NCI-H1417 treated with DMSO at 0.1 percent for 48 hours (cell line): ENCODE data around the gene C10orf62.
"Not testable (repeated sequence)": the region's sequence is repeated elsewhere in the genome, so short reads cannot be mapped to it uniquely, and the experiment has no call there.

Experiments
- DNase-seq: peaks from one replicate; lab custom pipeline; 2025; lab: John Stamatoyannopoulos, UW

C10orf62 gene

DNA sequence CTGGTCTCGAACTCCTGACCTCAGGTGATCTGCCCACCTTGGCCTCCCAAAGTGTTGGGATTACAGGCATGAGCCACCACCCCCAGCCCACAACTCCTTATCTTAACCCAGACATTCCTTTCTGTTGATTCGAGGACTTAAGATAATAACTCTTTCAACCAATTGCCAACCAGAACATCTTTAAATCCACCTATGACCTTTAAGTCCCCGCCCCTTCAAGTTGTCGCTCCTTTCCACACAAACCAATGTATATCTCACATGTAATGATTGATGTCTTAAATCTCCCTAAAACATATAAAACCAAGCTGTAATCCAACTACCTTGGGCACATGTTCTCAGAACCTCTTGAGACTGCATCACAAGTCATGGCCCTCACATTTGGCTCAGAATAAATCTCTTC, 24.7 kb upstream of the C10orf62 start:
- DNase-seq: no peak

DNA sequence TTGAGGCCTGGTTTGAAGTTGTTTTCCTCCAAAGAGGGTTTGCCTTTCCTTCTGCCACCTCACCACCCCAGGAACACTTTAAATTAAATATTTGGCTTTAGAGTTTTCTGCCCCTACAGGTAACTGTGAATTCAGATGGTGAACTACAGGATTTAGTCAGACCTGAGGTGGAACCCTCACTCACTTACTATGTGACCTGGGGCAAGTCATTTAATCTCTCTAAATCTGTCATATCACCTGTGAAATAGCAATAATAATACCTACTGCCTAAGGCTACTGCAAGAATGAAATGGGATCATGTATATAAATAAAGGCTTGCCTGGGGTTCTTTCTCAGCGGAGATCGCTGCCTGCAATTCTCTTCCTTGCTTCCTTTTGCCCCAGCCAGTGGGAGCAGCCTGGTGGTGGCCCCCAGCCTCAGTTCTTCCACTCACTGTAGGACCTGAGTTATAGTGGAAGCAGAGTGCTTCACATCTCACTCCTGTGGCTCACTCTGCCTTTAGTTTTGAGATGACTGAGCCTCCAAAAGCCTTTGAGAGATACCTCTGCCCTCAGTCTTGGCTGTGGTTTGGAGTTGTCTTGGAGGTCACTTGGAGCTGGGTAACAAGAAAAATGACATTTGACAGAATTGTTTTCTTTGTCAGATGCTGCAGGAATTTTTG, 23.1 kb upstream of the C10orf62 start:
- DNase-seq: no peak

DNA sequence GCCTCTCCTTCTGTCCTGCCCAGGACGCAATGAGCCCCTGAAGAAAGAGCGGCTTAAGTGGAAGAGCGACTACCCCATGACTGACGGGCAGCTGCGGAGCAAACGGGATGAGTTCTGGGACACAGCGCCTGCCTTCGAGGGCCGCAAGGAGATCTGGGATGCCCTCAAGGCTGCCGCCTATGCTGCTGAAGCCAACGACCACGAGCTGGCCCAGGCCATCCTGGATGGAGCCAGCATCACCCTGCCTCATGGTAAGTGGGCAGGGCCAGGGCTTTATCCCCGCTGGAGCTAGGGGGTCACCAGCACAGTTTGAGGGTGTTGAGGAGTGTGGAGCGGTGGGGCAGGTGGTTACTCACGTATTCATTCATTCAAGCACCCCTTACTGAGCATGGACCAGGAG, 21.6 kb upstream of the C10orf62 start:
- DNase-seq: no peak

DNA sequence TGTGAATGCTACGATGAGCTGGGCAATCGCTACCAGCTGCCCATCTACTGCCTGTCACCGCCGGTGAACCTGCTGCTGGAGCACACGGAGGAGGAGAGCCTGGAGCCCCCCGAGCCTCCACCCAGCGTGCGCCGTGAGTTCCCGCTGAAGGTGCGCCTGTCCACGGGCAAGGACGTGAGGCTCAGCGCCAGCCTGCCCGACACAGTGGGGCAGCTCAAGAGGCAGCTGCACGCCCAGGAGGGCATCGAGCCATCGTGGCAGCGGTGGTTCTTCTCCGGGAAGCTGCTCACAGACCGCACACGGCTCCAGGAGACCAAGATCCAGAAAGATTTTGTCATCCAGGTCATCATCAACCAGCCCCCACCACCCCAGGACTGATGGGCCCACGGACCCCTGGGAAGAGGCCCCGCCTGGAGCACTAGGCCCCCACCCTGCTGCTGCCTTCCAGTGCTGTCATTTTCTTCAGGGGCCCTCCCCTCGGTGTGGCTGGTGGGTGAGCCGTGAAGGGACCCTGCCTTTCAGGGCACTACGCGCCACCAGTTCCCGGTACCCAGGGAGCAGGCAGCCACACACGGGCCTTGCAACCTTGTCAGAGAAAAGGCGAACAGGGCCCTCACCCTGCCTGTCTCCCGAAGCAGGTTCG, 19.3 kb upstream of the C10orf62 start:
- DNase-seq: no peak

DNA sequence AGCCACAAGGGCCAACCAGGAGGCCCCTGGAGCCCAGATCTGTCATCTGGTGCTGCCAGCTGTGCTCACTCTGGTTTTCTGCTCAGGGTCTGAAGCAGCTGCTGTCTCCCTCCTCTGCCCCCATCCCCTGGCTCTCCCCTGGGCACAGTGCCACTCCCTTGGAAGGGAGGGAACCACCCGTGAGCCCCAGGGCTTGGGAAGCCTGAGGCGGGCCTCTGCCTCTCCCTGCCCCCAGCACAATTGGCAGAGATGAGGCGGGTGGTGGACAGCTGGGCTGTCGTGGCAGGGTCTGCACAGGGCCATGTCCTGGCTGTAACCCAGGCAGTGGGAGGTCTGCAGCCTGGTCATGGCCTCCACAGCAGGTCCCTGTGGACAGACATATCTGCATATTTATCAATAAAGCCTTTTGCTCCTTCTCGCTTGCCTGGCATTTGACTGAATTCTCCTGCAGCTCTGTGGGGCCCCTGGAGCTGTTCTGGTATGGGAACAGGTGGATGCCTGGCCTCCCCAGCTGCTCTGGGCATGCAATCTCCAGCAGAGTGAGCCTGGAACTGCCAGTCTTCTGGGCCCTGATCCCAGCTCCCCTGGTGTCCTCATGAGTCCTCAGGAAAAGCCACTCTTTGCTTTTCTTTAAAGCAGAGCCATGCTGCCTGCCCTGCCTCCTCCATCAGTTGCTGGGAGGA, 18.6 kb upstream of the C10orf62 start:
- no peak for DNase-seq

DNA sequence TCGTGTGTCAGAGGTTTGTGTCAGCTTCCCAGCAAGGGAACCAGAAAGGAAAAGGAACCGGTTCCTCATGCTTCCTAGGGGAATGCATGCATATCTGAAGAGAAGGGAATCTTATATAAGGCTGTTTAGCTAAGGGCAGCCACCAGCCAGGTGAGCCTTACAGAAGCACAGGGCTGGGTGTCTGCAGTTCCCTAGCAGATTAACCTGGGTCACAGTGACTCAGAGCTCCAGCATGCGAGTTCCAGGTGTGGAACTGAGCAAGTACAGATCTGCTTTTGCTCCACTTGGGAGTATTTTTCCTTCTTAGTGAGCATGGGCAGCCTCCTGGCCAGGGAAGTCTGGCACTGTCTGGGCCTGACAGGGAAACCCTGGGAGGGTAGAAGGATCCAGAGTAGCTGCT, 17.9 kb upstream of the C10orf62 start:
- no peak for DNase-seq

DNA sequence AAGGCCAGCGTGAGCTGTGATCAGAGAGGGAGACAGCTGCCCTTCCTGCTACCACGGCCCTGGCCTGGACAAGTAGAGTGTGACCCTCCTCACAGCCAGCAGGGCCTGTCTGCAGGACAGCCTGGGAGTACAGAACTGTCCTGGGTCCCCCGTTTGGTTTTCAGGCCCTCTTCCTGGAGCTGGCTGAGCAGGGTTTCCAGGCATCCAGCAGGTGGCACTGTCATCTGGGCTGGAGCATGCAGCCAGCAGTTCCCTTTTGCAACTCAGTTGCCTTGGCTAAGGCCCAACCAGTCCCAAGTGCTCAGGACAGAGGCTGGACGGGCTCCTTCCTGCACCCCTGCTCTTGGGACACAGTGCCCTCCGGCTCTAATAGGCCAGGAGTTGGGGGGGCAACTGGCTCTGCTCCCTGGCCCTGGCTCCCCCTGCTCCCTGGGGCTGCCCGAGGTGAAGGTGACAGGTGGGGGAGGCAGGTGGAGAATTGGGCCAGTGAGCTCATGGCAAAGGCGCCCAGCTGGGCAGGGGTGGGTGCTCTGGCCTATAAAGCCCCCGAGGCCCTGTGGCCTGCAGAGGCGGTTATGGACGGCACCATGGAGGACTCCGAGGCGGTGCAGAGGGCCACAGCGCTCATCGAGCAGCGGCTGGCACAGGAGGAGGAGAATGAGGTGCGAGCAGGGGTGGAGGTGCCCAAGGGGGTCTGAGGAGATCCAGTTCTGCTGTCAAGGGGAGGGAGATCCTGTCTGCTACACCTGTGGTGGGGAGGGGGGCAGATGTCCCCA, 17.1 kb upstream of the C10orf62 start, which contains the start of gene ANKRD2:
Gene ANKRD2, plus strand, starts transcription at position 566 of the 776 bp plus-strand sequence. Its CDS starts 10 bp downstream, at position 576.
- no peak for DNase-seq

DNA sequence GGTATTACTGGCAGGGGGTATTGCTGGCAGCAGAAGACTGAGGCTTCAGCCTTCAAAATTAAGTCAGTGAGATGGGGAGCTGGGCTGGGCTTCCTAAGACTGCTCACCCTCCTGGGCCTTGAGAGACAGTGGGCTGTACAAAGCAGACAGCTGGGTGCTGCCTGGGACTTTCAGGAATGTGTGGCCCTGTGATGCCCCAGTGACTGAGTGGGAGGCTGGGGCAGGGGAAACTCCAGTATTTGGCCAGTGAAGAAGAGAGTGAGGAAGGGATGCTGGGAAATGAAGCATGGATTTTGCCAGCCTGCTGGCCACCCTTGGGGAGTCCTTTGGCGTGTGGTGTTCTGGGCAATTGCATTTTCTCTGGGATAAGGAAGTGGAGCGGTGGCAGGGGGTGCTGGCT, 16.5 kb upstream of the C10orf62 start:
- DNase-seq: no peak

DNA sequence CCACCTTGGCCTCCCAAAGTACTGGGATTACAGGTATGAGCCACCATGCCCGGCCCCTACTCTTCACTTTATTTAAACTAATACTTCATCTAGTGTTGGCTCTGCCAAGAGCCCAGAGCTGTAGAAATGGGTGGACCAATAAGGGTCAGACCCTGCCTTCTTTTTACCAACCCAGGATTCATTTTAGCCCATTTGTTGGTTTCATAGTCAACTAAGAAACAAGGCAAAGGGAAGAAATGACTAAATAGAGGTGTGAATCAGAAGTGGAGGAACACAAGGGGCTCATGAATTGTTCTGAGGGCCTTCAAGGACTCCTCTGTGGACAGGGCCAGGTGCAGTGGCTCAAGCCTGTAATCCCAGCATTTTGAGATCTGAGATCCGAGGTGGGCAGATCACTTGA, 15.8 kb upstream of the C10orf62 start:
- DNase-seq: no peak

DNA sequence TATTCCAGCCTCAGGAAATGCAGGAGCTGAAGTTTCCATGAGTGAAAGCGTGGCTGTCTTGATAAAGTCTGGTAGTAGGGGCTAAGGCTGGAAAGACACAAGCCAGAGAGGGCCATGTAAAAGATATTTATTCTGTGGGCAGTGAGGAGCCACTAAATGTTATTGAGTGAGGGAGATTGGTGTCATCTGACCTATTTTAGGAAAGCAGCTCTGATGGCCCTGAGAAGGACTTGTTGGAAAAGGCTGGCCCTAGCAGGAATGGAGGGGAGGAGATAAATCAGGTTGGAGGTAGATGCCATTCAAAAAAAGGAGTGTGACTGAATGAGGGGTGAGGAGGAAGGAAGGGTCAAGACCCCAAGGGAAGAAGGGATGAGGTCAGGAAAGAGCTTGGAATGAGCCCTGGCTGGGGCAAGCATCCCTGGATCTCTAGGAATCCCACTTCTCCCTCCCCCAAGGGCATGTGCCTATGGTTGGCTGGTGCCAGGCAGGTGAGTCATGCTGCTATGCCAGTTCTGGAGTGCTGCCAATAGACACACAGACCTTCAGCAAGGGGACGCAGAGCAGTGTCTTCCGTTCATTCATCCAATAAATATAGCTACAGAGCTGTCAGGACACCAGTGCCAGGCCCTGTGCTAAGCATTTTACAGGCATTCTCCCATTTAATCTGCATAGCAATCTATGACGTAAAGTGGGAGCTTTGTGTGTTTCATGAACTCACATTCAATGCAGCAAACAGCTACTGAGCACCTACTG, 15.0 kb upstream of the C10orf62 start:
- no peak for DNase-seq

DNA sequence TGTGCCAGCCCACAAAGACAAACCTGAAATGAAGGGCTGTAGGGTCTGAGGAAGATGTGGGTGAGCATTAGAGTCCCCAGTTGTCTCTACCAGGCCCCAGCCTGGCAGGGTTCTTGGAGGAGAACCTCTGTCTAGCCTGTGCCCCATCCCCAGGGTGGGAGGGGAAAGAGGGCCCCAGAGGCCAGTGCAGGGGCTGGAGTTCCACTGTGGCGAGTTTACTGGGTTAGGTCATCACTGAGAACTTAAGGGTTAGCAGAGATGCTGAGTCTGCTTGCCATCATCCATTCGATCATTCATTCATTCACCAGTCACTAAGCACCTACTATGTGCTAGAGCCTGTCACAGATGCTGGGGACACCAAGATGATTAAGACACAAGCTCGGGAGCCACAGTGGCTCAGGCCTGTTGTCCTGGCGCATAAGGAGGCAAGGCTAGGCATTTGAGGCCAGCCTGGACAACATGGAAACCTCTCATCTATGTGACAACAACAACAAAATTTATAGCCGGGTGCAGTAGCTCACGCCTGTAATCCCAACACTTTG, 14.3 kb upstream of the C10orf62 start:
- DNase-seq: no peak

DNA sequence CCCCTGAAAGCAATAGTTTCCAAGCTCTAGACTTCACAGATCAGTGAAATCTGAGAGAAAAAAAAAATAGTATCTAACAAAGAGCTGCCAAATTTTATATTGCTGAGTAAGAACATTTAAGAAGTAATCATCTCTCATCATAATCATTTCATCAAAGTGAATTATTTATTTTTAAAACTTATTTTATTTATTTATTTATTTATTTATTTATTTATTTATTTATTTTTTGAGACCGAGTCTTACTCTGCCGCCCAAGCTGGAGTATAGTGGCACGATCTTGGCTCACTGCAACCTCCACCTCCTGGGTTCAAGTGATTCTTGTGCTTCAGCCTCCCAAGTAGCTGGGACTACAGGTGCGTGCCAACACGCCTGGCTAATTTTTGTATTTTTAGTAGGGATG, 13.0 kb upstream of the C10orf62 start:
- DNase-seq: not testable (repeated sequence)

DNA sequence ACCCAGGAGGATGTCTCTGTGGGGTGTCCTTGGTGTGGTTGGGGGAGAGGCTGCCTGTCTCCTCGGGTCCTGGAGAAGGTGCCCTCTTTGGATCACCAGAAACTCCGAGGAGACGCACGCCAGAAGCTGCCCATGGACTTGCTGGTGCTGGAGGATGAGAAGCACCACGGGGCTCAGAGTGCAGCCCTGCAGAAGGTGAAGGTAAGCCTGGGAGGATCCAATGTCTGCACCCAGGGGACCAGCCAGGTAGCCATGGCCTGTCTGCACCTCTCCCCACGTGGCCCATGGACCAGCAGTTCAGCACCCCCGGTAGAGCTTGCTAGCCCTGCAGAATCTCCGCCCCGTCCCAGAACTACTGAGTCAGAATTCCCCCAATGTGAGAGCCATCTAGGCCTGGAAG, 11.8 kb upstream of the C10orf62 start:
- no peak for DNase-seq

DNA sequence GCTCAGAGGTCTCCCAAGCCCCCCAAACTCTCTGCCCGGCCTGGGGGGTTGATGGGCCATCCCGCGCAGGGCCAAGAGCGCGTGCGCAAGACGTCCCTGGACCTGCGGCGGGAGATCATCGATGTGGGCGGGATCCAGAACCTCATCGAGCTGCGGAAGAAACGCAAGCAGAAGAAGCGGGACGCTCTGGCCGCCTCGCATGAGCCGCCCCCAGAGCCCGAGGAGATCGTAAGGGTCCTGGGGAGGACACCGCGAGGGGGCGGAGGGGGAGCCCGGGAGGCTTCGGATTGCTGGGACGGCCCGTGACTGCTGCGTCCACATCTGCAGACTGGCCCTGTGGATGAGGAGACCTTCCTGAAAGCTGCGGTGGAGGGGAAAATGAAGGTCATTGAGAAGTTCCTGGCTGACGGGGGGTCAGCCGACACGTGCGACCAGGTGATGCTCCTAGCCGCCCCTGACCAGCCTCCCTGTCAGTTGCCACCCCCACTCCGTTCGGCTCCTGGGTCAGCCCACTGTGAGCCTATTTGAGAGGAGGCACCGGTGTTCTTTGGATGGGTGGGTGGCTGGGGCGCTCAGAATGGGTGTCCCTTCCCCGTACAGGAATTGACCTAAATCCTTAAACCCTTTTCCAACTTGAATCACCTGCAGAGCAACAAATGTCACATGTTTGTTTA, 11.2 kb upstream of the C10orf62 start:
- DNase-seq: no peak

DNA sequence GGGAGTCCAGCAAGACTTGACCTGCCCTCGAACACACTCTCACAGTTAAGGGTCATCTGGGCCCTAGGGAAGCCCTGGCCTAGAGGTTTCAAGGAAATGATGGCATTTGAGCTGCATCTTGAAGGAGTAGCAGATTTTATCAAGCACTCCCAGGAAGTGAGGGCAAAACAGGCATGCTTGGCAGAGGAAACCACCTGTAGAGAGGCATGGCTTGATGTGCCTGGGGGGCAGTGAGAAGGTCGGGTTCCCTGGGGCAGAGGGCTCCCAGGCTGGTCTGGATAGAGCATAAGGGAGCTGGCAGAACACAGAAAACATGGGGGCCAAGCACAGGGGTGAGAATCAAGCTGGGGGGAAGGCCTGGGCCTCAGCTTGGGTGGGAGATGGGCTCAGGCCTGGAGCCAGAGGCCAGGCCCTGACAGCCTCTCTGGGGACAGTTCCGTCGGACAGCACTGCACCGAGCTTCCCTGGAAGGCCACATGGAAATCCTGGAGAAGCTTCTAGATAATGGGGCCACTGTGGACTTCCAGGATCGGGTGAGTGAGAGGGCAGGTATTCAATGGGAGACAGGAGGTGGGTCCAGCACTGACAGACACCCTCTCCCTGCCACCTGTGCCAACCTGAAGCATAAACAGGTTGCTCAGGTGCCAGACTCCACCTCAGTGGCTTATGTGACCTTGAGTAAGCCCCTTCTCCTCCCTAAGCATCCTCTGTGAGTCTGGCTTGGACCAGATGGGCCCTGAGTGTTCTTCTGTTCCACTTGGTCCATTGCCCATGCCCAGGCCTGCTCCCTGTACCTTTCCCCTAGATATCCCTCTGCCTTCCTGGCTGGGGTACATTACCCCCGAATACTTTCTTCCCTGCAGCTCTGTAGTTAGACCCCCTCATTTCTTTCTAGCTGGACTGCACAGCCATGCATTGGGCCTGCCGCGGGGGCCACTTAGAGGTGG, 8.8 kb upstream of the C10orf62 start:
- no peak for DNase-seq

DNA sequence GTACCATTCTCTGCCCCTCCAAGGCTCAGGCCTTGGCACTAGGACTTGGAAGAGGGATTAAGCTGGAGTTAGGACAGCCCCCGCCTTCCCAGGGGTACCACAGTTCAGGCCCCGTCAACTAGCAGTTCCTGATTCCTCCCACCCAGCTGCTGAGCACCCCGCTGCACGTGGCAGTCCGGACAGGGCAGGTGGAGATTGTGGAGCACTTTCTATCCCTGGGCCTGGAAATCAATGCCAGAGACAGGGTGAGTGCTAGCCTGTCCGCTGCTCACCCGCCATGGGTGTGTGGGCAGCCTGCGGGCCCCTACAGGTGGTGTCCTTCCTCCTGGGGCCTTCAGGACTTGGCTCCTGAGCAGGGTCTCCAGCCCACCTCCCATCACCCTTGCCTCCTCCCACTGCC, 7.4 kb upstream of the C10orf62 start:
- DNase-seq: no peak

DNA sequence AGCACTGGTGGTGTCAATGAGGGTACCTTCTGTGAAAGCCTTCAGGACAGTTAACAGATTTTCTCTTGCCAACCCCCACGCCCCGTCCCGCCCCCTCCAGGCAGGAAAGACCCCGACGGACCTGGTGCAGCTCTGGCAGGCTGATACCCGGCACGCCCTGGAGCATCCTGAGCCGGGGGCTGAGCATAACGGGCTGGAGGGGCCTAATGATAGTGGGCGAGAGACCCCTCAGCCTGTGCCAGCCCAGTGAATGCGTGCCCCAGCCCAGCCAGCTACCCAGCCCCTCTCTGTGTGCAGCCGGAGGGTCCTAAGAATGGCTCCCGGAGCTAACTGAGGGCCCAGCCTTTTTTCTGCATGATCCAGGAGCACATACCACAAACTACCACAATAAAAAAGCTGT, 6.0 kb upstream of the C10orf62 start:
- no peak for DNase-seq

DNA sequence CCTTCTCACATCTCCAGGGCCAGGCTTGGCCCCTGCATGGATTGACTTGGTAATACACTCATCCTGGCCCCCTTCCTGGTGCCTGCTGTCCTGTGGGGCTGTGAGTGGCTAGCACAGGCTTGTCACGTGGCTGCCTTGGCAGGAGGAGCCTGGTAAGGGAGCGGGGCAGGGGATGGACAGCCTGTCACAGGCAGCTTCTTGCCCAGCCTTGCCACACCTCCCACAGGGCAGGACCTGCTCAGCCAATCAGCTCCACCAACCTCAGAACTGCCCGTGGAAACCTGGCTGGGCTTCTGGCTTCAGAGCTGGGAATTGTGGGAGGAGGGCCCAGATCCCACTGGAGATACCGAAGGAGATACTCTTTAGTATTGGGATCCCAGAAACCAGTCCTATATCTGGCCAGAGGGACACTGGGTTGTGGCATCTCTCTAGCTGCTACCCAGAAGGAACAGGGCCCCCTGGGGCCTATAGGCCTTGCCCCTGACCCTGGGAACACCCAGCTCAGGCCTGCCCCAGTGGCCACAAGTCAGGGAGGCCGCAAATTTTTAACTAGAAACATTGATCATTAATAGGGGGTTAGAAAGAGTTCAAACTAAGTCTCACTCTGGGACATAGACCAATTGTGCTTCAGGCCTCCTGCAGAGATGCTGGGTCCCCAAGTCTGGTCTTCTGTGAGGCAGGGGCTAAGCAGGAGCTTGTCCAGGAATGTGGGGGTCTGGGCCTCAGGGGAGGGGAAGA, 5.3 kb upstream of the C10orf62 start, which contains the start of gene HOGA1:
Gene HOGA1, plus strand, starts transcription at position 330 of the 738 bp plus-strand sequence. Its CDS starts 315 bp downstream, at position 645.
- DNase-seq: no peak
